ENCODE results near the gene TMEM165.

Gene TMEM165

DNA sequence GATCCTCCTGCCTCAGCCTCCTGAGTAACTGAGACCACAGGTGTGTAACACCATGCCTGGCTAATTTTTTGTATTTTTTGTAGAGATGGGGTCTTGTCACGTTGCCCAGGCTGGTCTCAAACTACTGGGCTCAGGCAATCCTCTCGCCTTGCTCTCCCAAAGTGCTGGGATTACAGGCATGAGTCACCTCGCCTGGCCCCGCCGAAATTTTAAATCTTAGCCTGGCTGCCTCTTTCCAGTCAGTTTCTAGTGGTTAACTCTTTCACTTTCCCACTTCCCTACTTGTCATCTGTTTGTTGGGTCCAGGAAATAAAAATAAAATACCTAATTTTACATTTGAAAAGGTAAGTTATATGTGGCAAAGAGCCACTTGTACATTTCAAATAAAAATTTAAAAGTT, 62.4 kb downstream of the TMEM165 start:
- no peak for DNase-seq (ENCODE audit: low read depth in 2 of 2)

- no peak for DNase-seq (ENCODE audit: low read depth in 2 of 2)
Measured at GRCh38 chr4:55458611-55459010, 62.9 kb downstream of the TMEM165 start.

GRCh38 chr4:55466001-55466400, 70.2 kb downstream of the TMEM165 start:
- no peak for DNase-seq (ENCODE audit: low read depth in 2 of 2)

DNA sequence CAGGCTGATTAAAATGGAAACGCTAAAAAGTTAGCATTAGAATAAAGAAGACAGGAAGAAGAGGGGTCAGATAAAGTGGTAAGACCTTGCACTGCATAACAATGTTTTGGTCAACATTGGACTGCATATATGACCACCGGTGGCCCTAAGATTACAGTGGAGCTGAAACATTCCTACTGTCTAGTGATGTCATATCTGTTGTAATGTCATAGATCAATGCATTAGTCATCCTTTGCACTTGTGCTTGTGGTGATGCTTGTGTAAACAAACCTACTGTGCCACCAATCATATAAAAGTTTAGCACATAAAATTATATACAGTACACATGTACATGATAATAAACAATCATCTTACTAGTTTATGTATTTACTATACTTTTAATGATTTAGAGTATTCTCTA, 73.0 kb downstream of the TMEM165 start:
- no peak for DNase-seq (ENCODE audit: low read depth in 2 of 2)

DNA sequence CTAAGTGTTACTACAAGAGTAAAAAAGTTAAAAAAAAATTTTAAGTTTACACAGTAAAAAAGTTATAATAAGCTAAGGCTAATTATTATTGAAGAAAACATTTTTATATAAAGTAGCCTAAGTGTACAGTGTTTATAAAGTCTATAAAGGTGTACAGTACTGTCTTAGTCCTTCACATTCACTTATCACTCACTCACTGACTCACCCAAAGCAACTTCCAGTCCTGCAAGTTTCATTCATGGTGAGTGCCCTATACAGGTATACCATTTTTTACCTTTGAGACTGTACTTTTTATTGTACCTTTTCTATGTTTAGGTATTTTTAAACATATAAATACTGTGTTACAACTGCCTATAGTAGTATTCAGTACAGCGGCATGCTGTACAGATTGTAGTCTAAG, 74.2 kb downstream of the TMEM165 start:
- no peak for DNase-seq (ENCODE audit: low read depth in 2 of 2)

Measured in stimulated activated CD8-positive, alpha-beta memory T cell treated with anti-CD3 and anti-CD28 coated beads, Interleukin-2, amount 100 ng/mL, for 1 hour (primary cell).